NCI-H146 (cell line): ENCODE results near the gene NCF4.

Experiments
- DNase-seq: peaks from one replicate; lab custom pipeline; 2025; lab: John Stamatoyannopoulos, UW

The NCF4 gene

DNA sequence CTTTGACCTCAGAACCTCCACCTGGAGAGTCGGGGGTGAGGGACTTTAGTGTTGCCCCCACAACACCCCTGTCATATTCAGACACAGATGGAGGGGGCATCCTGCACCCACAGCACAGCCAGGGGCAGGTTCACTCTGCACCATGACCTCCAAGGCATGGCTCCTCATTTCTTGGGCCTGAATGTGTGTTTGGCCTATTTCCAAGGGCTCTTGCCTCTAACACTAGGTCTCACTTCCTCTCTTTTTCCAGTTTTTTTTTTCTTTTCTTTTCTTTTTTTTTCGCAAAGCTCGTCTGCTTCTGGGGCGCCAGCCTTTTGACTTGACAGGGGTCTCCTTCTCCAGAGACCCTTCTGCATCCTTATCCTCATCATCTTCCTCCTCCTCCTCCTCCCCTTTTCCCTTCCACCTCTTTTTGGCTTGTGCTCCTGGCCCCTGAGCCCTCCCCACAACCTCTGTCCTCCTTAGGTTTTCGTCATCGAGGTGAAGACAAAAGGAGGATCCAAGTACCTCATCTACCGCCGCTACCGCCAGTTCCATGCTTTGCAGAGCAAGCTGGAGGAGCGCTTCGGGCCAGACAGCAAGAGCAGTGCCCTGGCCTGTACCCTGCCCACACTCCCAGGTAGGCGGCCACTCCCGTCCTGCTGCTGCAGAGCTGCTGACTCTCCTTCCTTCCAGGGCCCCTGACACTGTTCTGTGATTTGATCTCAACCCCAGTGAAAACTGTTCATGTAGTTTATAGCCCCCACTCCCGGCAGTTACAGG is 3.8 kb downstream of the NCF4 start:
- no peak for DNase-seq

GRCh38 chr22:36865346-36865745 is 4.5 kb downstream of the NCF4 start:
- DNase-seq = no peak

- DNase-seq = no peak
Observed at GRCh38 chr22:36867695-36868094, 6.9 kb downstream of the NCF4 start.

- DNase-seq = no peak
Observed at GRCh38 chr22:36868546-36869181, 7.9 kb downstream of the NCF4 start.

GRCh38 chr22:36870250-36870649 is 9.4 kb downstream of the NCF4 start:
- no peak for DNase-seq

DNA sequence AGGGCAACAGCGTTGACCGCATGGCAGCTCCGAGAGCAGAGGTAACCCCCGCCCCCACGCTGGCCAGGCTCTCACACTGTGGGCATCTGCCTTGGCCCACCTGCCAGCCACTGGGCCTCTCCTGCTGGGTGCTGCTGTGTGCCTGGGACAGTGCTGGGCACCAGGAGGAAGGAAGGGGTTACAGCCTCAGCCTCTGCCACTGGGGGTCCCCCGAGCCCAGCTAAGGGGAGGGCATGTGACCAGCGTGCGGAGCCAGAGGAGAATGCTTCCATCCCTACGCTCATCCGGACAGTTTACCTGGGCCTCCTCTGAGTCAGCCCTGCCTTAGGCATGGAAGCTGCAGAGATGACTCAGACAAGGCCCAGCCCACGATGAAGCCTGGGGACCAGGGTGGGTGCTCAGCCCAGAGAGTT is 10.9 kb downstream of the NCF4 start:
- no peak for DNase-seq

DNA sequence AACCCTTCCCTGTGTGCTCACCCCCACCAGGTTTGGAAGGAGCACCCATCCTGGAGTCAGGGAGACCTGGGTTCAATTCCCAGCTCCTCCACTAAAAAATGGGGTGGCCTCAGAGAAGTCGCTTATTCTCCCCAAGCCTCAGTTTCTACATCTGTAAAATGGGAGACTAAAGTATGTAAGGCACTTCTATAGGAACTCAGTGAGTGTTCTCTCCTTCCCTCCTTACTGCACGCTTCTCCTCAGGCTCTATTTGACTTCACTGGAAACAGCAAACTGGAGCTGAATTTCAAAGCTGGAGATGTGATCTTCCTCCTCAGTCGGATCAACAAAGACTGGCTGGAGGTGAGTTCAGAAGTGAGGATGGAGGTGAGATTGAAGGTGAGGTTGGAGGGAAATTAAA is 11.3 kb downstream of the NCF4 start:
- no peak for DNase-seq

GRCh38 chr22:36872866-36873498 is 12.2 kb downstream of the NCF4 start:
- no peak for DNase-seq

DNA sequence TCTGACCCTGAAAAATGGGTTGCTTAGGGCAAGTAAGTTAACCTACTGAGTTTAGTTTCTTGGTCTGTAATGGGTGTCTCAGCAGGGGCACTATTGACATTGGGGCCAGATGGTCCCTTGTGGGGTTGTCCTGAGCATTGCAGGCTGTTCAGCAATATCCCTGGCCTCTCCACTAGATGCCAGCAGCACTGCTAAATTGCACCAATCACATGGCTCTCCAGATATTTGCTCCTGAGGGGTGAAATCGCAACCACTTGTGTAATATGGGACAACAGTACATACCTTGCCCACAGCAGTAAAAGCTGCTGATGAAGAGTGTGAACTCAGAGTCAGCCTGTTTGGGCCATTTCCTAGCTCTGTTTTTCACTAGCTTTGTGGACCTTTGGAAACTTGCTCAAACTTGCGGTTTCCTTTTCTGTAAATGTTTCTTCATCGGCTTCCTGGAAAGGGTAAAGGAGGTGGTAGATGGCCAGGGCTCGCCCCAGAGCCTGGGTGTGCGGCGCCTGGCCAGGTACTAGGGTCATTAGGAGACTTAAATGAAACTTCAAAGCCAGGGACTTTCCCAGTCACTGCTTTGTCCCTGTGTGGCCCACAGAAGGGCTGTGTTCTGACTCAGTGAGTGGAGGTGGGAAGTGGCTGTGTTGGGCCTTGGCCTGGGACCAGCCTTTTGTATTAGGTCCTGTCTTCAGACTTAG is 13.0 kb downstream of the NCF4 start:
- no peak for DNase-seq

DNA sequence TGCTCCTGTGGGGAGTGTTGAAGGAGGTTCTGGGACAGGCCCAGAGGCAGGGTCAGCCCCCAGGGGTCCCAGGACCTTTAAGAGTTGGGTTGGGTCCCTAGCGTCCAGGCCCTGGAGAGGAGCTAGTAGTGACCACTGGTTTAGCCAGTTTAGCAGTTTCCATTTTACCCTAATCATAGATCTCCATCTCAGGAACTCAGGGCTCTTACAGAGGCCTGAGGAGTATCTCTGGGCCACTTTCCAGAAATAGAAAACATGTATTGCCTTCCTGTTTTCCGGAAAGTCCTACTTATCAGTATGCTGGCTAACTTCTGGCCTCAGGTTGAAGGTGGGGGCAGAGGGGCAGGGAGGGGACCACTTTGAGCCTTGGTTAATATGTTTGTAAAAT is 13.5 kb downstream of the NCF4 start:
- DNase-seq = no peak

GRCh38 chr22:36874736-36875135 is 13.9 kb downstream of the NCF4 start:
- DNase-seq = no peak

- DNase-seq = no peak
Observed at GRCh38 chr22:36875741-36876140, 14.9 kb downstream of the NCF4 start.

DNA sequence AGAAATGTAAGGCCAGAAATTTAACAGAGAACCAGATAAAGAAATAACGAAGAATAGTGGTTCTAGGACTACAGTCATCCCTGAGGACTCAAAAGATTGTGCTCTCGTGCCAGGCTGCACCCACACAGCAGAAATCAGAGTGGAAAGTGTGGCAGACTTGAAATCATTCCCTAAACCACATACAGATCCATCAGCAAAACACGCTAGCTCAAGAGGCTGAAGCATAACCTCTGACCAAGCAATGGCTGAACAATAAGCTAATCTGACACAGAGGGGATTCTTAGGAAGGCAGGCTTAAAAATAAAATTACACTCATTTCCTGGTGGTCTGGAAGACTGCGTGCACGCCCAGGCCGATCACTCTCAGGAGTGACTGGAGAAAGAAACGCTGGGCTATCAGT is 19.0 kb downstream of the NCF4 start:
- no peak for DNase-seq

- no peak for DNase-seq
Observed at GRCh38 chr22:36881504-36882245, 20.9 kb downstream of the NCF4 start.

DNA sequence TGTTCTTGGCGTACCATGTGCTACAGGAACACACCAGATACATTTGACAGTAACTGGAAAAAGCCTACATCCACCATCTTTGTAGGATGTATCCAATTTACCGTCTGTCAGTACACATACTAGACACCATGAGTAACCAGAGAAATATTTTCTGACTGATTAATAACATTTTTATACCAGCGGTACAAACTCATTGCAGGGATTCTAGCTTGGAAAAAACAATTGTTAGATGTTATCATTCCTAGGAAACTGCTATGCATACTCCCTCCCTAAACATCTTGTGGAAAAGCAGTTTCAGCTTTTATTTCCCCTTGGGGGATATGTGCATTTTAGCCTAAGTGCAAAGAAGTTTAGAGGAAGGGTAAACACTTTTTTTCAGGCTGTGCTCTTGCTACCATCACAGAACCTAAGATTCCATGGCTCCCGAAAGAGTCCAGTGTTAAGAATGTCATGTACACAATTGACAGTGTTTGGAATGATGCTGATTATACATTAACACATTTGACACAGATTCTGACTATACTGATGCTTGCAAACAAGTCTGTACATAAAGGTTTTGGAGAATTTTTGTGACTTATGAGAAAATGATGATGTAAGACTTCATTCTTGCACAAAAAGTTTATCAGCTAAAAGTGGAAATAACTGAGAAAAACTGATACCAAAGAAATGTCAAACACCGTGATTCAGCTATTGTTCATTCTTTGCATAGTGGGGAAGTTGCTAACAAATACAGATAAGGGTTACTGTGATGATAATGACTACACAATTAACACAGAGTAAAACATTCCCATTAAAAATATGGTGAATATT is 23.7 kb downstream of the NCF4 start:
- DNase-seq = no peak

DNA sequence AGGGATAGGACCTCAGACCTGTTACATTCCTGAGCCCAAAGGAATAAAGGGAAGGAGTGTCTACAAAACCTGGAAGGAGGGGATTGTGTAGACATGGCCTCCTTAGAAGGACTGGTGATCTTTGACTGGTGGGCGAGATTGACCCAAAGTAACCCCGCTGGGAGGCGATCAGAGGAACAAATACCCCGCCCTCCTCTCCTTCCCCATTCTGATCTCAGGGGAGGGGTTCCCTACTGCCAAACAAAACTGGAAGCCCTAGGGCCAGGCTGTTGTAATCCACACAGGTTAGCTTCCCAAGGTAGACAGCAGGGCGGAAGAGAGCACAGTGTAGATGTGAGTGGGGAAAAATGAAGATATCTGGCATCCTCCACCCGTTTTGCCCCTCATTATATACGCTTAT is 24.7 kb downstream of the NCF4 start:
- DNase-seq = no peak

DNA sequence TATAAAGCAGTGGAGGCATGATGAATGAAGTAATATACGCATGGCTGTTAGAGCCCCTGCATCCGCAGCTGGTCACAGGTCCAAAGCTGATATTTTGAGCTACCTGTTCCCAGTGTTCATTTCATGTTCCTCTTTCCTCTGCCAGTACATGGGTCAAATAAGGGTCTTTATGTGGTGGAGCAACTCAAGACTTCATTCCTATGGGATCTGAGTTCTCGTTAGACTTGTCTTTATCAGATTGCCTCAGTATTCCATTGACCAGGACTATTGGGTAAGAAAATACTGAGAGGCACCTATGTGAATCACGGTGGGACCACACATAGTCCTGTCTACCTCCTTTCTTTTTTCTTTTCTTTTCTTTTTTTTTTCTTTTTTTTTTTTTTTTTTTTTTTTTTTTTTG is 25.2 kb downstream of the NCF4 start:
- no peak for DNase-seq

DNA sequence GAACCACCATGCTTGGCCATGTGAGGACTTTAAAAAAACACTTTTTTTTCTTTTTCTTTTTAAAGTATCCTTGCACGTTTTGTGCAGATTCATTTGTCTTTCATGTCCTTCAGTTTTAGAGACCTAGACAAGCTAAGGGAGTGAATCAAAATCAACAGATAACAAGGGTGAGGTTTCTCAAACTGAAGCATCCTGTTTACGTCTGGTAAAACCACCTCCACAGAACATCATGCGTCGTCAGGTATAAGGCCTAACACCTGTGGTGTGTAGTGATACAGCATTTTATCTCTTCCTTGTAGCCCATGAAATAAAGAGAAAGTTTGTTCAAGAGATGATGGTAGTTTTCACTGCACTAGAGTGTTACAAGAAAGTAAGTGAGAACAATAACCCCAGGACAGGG is 26.4 kb downstream of the NCF4 start:
- no peak for DNase-seq

- no peak for DNase-seq
Observed at GRCh38 chr22:36891646-36892045, 30.8 kb downstream of the NCF4 start.

- no peak for DNase-seq
Observed at GRCh38 chr22:36892292-36892691, 31.5 kb downstream of the NCF4 start.

- no peak for DNase-seq
Observed at GRCh38 chr22:36893262-36893661, 32.5 kb downstream of the NCF4 start.
